ENCODE results near the gene TMEM59L. TPM values are rescaled to one million over a fixed set of nuclear protein-coding genes. Genes with fewer than 3 reads are reported as not detected.

Gene TMEM59L
- total and polyA plus RNA-seq, 2 experiments from 2014 or later: 1.5 to 9.1 TPM

DNA sequence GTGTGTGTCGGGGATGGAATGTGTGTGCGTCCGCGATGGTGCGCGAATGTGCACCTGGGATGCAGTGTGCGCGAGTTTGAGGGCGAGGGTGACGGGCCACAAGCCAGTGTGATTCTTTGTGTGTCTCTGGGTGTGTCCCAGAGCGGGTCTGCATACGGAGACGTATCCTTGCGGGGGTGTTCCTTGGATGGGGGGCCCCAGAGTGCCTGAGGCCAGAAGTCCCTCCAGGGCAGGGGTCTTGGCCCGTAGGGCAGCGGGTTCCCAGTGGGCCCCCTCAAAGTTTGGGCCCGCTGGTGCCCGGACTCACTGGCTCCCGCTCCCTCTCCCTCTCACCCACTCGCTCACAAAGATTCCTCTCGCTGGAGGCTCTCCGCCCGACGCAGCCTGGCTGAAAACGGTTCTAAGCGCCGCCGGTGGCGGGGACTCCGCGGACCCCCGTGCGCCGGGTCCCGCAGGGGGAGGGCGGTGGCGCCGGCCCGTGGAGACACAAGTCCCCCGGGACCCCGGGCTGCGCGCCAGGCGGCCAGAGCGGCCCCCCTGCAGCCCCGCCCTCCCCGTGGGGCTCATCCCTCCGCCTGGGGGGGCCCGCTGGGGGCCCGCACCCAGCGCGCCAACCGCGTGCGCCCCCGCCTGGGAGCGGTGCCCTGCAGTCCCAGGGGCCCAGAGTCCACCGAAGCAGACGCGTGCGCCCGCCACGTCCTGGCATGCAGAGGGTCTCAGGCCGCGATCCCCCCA, 7.0 kb upstream of the TMEM59L start:
- no peak overlapping the region for H2AFZ ChIP-seq
- H4K20me1 ChIP-seq (ENCODE audit: insufficient read depth, poor library complexity, severe bottlenecking): no peaks in the 10 kb centered on the region
- no peaks in the 10 kb centered on the region for H3K9me3 ChIP-seq (ENCODE audit: low read depth)
- no peak overlapping the region for H3K27ac ChIP-seq
- peak overlapping the region; percentile 71 for H3K4me2 ChIP-seq
- H3K4me1 ChIP-seq (ENCODE audit: insufficient read depth): peaks cover 24% of the 10 kb centered on the region
- no peak for TF ChIP-seq EZH2phosphoT487 (IDR thresholded peaks at IDR 0.05; ENCODE audit: low read depth, severe bottlenecking, unreplicated experiment)
- peak; percentile 51 for TF ChIP-seq EZH2 (IDR thresholded peaks at IDR 0.05; ENCODE audit: borderline replicate concordance)
- H3K9me2 ChIP-seq (replicated peaks; ENCODE audit: insufficient read depth): no peaks in the 10 kb centered on the region
- DNase-seq (ENCODE audit: low spot score): no peak
- H3K79me2 ChIP-seq: no peaks in the 10 kb centered on the region
- no peak overlapping the region for H3K4me3 ChIP-seq
- WGBS (ENCODE audit: low lambda C conversion rate, missing lambda C conversion rate): 8% methylated on average over 34 of the region's 65 CpGs
- peaks cover 87% of the 10 kb centered on the region for H3K27me3 ChIP-seq
- no peaks in the 10 kb centered on the region for H3K36me3 ChIP-seq (replicated peaks; ENCODE audit: insufficient read depth, low read depth)

DNA sequence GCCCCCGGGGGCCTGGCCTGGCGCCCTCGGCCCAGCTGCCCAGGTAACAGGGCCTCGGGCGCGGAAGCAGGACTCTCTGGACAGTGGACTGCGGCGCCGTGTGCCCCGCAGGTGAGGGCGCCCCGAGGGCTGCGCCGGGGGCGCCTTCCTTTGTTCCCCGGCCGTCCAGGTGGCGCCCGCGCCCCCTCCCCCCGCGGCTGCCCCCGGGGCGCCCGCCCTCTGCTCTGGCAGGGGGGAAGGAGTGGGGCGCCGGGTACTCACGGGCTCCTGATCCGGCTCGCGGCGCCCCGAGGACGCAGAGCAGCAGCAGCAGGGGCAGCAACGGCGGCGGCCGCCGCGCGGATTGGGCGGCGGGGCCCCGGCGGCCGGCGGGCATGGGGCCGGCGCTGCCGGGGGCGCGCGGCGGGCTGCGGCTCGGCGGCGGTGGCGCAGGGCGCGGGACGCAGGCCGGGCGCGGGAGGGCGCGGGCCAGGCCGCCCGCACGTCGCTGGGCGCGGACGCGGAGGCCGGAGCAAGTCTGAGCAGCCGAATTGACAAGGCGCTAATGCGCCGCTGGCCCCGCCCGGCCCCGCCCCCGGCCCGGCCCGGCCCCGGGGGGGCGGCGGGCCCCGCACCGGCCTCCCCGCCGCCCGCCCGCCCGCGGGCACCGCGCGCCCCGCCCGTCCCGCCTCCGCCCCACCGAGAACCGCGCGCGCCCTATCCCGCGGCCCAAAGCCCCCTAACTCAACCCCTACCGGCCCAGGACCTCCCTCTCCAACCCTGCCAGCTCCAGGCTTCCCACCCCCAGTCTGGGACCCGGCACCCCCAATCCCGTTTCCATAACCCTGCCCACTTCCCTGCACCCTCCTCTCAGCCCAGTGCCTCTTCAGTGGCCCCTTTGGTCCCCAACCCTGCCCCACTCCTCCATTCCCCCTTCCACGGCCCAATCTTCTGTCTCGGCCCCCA, 6.1 kb upstream of the TMEM59L start, which contains the start of gene CRLF1:
TSS of gene CRLF1 (minus strand) at position 519 of the 945 bp plus-strand sequence. CDS start at position 376, 143 bp downstream.
- 2% methylated on average over 23 of the region's 116 CpGs for WGBS (ENCODE audit: low lambda C conversion rate, missing lambda C conversion rate)
- Histone ChIP-seq H3K27ac (no peak within 1 kb of the TSS), H3K9me2 (replicated peaks; ENCODE audit: insufficient read depth) (no peaks in the 10 kb centered on the region), H3K4me3 (no peak within 1 kb of the TSS), H3K79me2 (no peaks in the 10 kb centered on the region), H2AFZ (no peak within 1 kb of the TSS), H3K4me2 (peak within 1 kb of the TSS; percentile 71), H3K9me3 (ENCODE audit: low read depth) (no peaks in the 10 kb centered on the region), H4K20me1 (ENCODE audit: insufficient read depth, poor library complexity, severe bottlenecking) (no peaks in the 10 kb centered on the region), H3K4me1 (ENCODE audit: insufficient read depth) (peaks cover 33% of the 10 kb centered on the region), H3K36me3 (replicated peaks; ENCODE audit: insufficient read depth, low read depth) (no peaks in the 10 kb centered on the region), H3K27me3 (peaks cover 89% of the 10 kb centered on the region)
- DNase-seq (ENCODE audit: low spot score): no peak
- TF ChIP-seq EZH2 (IDR thresholded peaks at IDR 0.05; ENCODE audit: borderline replicate concordance): peak; percentile 25
- TF ChIP-seq EZH2phosphoT487 (IDR thresholded peaks at IDR 0.05; ENCODE audit: low read depth, severe bottlenecking, unreplicated experiment): peak; percentile 39
- TF ChIP-seq, protein P1, sequence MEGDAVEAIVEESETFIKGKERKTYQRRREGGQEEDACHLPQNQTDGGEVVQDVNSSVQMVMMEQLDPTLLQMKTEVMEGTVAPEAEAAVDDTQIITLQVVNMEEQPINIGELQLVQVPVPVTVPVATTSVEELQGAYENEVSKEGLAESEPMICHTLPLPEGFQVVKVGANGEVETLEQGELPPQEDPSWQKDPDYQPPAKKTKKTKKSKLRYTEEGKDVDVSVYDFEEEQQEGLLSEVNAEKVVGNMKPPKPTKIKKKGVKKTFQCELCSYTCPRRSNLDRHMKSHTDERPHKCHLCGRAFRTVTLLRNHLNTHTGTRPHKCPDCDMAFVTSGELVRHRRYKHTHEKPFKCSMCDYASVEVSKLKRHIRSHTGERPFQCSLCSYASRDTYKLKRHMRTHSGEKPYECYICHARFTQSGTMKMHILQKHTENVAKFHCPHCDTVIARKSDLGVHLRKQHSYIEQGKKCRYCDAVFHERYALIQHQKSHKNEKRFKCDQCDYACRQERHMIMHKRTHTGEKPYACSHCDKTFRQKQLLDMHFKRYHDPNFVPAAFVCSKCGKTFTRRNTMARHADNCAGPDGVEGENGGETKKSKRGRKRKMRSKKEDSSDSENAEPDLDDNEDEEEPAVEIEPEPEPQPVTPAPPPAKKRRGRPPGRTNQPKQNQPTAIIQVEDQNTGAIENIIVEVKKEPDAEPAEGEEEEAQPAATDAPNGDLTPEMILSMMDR (IDR thresholded peaks at IDR 0.05; ENCODE audit: poor library complexity): no peak

DNA sequence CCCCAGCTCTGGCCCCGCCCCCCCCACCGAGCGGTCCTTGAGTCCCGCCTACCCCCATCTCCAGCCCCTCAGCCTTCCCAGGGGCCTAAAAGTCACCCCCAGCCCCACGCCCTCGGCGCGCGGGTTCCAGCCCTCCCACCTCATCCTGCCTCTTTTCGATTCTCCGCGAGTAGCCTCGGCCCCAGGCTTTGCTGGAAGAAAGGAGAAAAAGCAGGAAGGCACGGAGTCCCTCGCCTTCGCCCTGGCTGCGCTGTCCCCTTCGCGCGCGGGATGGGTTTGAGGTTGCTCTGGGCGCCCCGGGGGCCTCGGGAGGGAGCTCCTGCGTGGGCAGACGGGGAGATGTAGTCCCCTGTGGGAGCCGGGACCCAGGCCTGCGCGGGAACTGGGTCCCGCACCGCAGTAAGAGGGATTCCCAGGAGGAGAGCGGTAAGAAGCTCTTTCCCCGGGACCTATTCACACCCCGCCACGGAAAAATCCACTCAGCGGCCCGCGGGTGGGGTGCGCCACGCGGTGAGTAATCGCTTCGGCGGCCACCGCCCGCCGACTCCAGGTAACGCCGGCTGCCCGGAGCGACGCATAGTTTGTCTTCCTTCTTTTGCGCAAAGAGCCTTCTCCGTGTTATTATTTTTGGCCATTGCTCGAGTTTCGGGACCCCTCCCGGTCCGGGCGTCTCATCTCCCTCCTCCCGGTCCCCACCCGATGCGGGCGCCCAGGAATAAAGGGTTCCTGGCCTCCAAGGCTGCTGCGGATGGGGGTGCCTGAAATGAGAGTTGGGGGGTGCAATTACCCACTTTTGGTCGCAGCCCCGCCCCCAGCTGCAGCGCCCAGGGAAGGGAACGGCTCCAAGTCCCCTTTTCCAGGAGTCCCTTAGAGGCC, 5.2 kb upstream of the TMEM59L start:
- Histone ChIP-seq H3K9me2 (replicated peaks; ENCODE audit: insufficient read depth) (no peaks in the 10 kb centered on the region), H3K79me2 (no peaks in the 10 kb centered on the region), H3K9me3 (ENCODE audit: low read depth) (no peaks in the 10 kb centered on the region), H3K36me3 (replicated peaks; ENCODE audit: insufficient read depth, low read depth) (no peaks in the 10 kb centered on the region), H3K4me2 (peak overlapping the region; percentile 71), H3K27ac (no peak overlapping the region), H3K27me3 (peaks cover 89% of the 10 kb centered on the region), H3K4me3 (no peak overlapping the region), H3K4me1 (ENCODE audit: insufficient read depth) (peaks cover 41% of the 10 kb centered on the region), H2AFZ (no peak overlapping the region), H4K20me1 (ENCODE audit: insufficient read depth, poor library complexity, severe bottlenecking) (no peaks in the 10 kb centered on the region)
- DNase-seq (ENCODE audit: low spot score): no peak
- WGBS (ENCODE audit: low lambda C conversion rate, missing lambda C conversion rate): 5% methylated on average over 63 of the region's 68 CpGs
- TF ChIP-seq EZH2 (IDR thresholded peaks at IDR 0.05; ENCODE audit: borderline replicate concordance) (peak; percentile 95), EZH2phosphoT487 (IDR thresholded peaks at IDR 0.05; ENCODE audit: low read depth, severe bottlenecking, unreplicated experiment) (no peak)
- TF ChIP-seq, protein P1 (IDR thresholded peaks at IDR 0.05; ENCODE audit: poor library complexity): no peak
